SK-N-SH (cell line): ENCODE results near the gene GGTLC2. TPM values are rescaled to one million over a fixed set of nuclear protein-coding genes. Genes with fewer than 3 reads are reported as not detected.

ENCODE experiments used
- CTCF ChIA-PET: fragments of 300-600, 350-600 bp; formaldehyde crosslinking; extraction: SDS; loops from one replicate; lab custom pipeline; 2021; lab: Yijun Ruan, JAX
- POLR2A ChIA-PET: fragments of 350-600 bp; sonication (Branson Sonifier 250); formaldehyde crosslinking; extraction: SDS; loops from one replicate; lab custom pipeline; 2020; ENCODE audit warnings: antibody characterized with exemption, inconsistent platforms; lab: Yijun Ruan, JAX
- DNase-seq: peaks from one replicate; pipeline ENCODE4 v3.0.0; 2012
- H2AFZ ChIP-seq: fragments of 200-600 bp; sonication (generic); 2 replicates; pipeline ENCODE4 v1.8.1; 2016; ENCODE audit warnings: antibody characterized with exemption, mild to moderate bottlenecking, low read depth
- H3F3A ChIP-seq: fragments of 200-600 bp; sonication (generic); replicated peaks from 2 replicates; pipeline ENCODE3; 2016; ENCODE audit warnings: antibody characterized with exemption, mild to moderate bottlenecking; ENCODE audit not compliant: insufficient read depth
- H3K27ac ChIP-seq, 2 experiments: fragments of 200-500 bp in 1 of 2; fragments of 200-600 bp in 1 of 2; sonication (Bioruptor generic) in 1 of 2; sonication (generic), shearing (Covaris generic) in 1 of 2; 2 replicates each; pipeline versions ENCODE4 v1.5.1 to v1.6.1; 2014 to 2016; ENCODE audit warnings: low read depth in 2 of 2, inconsistent platforms in 1 of 2, low read length in 1 of 2, mild to moderate bottlenecking in 1 of 2, mixed read lengths in 1 of 2
- H3K27me3 ChIP-seq: fragments of 200-600 bp; sonication (generic), shearing (Covaris generic); 2 replicates; pipeline ENCODE4 v1.6.1; 2016; ENCODE audit warnings: mixed run types; ENCODE audit not compliant: insufficient read depth
- H3K36me3 ChIP-seq, 2 experiments: fragments of 200-500 bp in 1 of 2; fragments of 200-600 bp in 1 of 2; sonication (Bioruptor generic) in 1 of 2; sonication (generic) in 1 of 2; replicated peaks in 1 of 2; 2 replicates each; pipeline versions ENCODE3 to v1.5.1; 2014 to 2016; ENCODE audit warnings: low read length in 1 of 2, mild to moderate bottlenecking in 1 of 2; ENCODE audit not compliant: insufficient read depth in 2 of 2, control insufficient read depth in 1 of 2
- H3K4me1 ChIP-seq, 2 experiments: fragments of 200-500 bp in 1 of 2; fragments of 200-600 bp in 1 of 2; sonication (Bioruptor generic) in 1 of 2; sonication (generic), shearing (Covaris generic) in 1 of 2; 2 replicates each; pipeline versions ENCODE4 v1.5.1 to v1.6.1; 2014 to 2016; ENCODE audit warnings: low read depth in 1 of 2, low read length in 1 of 2, mixed run types in 1 of 2; ENCODE audit not compliant: insufficient read depth in 2 of 2, control insufficient read depth in 1 of 2
- H3K4me2 ChIP-seq: fragments of 200-600 bp; sonication (generic), shearing (Covaris generic); 2 replicates; pipeline ENCODE4 v1.6.1; 2017; ENCODE audit warnings: mixed run types
- H3K4me3 ChIP-seq, 2 experiments: fragments of 200-500 bp in 1 of 2; fragments of 200-600 bp in 1 of 2; sonication (Bioruptor generic) in 1 of 2; sonication (generic), shearing (Covaris generic) in 1 of 2; 2 replicates each; pipeline versions ENCODE4 v1.5.1 to v1.8.1; 2014 to 2016; ENCODE audit warnings: low read depth in 2 of 2, inconsistent platforms in 1 of 2, low read length in 1 of 2, mild to moderate bottlenecking in 1 of 2, mixed read lengths in 1 of 2, moderate library complexity in 1 of 2
- H3K79me2 ChIP-seq: fragments of 200-600 bp; sonication (generic); 2 replicates; pipeline ENCODE4 v1.8.1; 2017; ENCODE audit warnings: mild to moderate bottlenecking; ENCODE audit not compliant: insufficient read depth
- H3K9ac ChIP-seq: fragments of 200-600 bp; sonication (generic); 2 replicates; pipeline ENCODE4 v1.6.1; 2017; ENCODE audit warnings: mixed run types
- H3K9me2 ChIP-seq: fragments of 200-600 bp; sonication (generic); 2 replicates; pipeline ENCODE4 v1.6.1; 2017; ENCODE audit warnings: mixed run types
- H3K9me3 ChIP-seq: fragments of 200-600 bp; sonication (generic); 2 replicates; pipeline ENCODE4 v1.6.1; 2017; ENCODE audit warnings: mixed run types, mild to moderate bottlenecking, moderate library complexity
- H4K20me1 ChIP-seq: fragments of 200-600 bp; sonication (generic); 2 replicates; pipeline ENCODE4 v1.6.1; 2017; ENCODE audit warnings: mild to moderate bottlenecking, mixed run types; ENCODE audit not compliant: insufficient read depth
- FOXM1 ChIP-seq: IDR thresholded peaks from 2 replicates; pipeline ENCODE4 v1.4.0; 2012; ENCODE audit warnings: low read depth, mild to moderate bottlenecking
- MEF2A ChIP-seq: IDR thresholded peaks from 2 replicates; pipeline ENCODE4 v1.4.0; 2012; ENCODE audit warnings: low read depth, borderline replicate concordance
- MXI1 ChIP-seq: IDR thresholded peaks from 2 replicates; pipeline ENCODE4 v1.6.1; 2012; ENCODE audit warnings: mild to moderate bottlenecking, low read depth, low read length, improper control_type of control experiment
- NRF1 ChIP-seq: IDR thresholded peaks from 2 replicates; pipeline ENCODE4 v1.6.1; 2012; ENCODE audit warnings: low read depth, mild to moderate bottlenecking, low read length
- RXRA ChIP-seq: IDR thresholded peaks from 2 replicates; pipeline ENCODE4 v1.4.0; 2012; ENCODE audit warnings: low read depth, mild to moderate bottlenecking, borderline replicate concordance
- SIN3A ChIP-seq: IDR thresholded peaks from 2 replicates; pipeline ENCODE4 v1.6.1; 2012; ENCODE audit warnings: low read depth, mild to moderate bottlenecking, low read length, moderate library complexity, borderline replicate concordance
- SMC3 ChIP-seq: IDR thresholded peaks from 2 replicates; pipeline ENCODE4 v1.6.1; 2012; ENCODE audit warnings: low read depth, low read length, improper control_type of control experiment
- TAF1 ChIP-seq: IDR thresholded peaks from 2 replicates; pipeline ENCODE4 v1.6.1; 2012; ENCODE audit warnings: low read depth, mild to moderate bottlenecking, low read length, moderate library complexity, borderline replicate concordance
- TCF12 ChIP-seq: IDR thresholded peaks from 2 replicates; pipeline ENCODE4 v1.4.0; 2012
- TEAD4 ChIP-seq: IDR thresholded peaks from 2 replicates; pipeline ENCODE4 v1.4.0; 2012; ENCODE audit warnings: mild to moderate bottlenecking, borderline replicate concordance; ENCODE audit not compliant: insufficient read depth
- WGBS: methylation state at CpG from one replicate; pipeline ENCODE4 v1.1.6; 2017; ENCODE audit warnings: low lambda C conversion rate; 5-methylcytosine and 5-hydroxymethylcytosine counted together
- polyA plus RNA-seq, 3 experiments: library from polyadenylated mRNA; depleted of rRNA; stranded (reverse); fragments of >200 nt; gene quantifications; 2 replicates each; pipeline ENCODE4 v1.2.3, GENCODE V29; 2012
- TF ChIP-seq, protein P1 (sequence below): fragments of 150-350 bp; IDR thresholded peaks from 2 replicates; pipeline ENCODE4 v1.6.1; 2017; ENCODE audit warnings: antibody characterized with exemption, low read length, low read depth, borderline replicate concordance
- TF ChIP-seq, protein P2 (sequence below): IDR thresholded peaks from 2 replicates; pipeline ENCODE4; 2012
- TF ChIP-seq, protein P3 (sequence below): IDR thresholded peaks from 2 replicates; pipeline ENCODE4 v1.4.0; 2012; ENCODE audit warnings: low read depth
- TF ChIP-seq, protein P4 (sequence below): IDR thresholded peaks from 2 replicates; pipeline ENCODE4 v1.6.1; 2012; ENCODE audit warnings: mild to moderate bottlenecking, low read depth, low read length, moderate library complexity

Gene GGTLC2
- polyA plus RNA-seq, 1 of the 3 experiments (the other 2 are of a cell fraction) = not detected

DNA sequence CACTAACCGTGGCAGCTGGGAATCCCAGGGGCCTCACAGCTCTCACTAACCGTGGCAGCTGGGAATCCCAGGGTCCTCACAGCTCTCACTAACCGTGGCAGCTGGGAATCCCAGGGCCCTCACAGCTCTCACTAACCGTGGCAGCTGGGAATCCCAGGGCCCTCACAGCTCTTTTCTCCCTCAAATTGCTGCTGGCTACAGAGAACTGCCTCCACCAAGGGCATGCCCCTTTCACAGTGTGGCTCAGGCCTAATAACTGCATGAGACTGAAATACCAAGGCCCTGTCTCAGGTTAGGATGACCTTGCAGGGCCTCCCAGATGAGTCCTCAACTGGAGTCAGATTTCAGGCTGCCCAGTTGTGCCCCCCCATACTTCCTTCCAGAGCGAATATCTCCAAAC lies 35.1 kb upstream of the GGTLC2 start:
- Histone ChIP-seq H3K36me3 (no peaks in the 10 kb centered on the region), H3K79me2 (no peaks in the 10 kb centered on the region), H3K4me2 (no peak overlapping the region), H3K9ac (no peak overlapping the region), H3K9me3 (no peaks in the 10 kb centered on the region), H3K27ac (no peak overlapping the region), H3K27me3 (no peaks in the 10 kb centered on the region; the same call in 1 of the 2 replicates), H3K4me1 (no peaks in the 10 kb centered on the region), H4K20me1 (no peaks in the 10 kb centered on the region), H2AFZ (no peak overlapping the region), H3F3A (no peaks in the 10 kb centered on the region), H3K9me2 (no peaks in the 10 kb centered on the region), H3K4me3 (no peak overlapping the region)
- 47% methylated on average over 5 of the region's 5 CpGs for WGBS
- TF ChIP-seq SIN3A (no peak), MXI1 (no peak), TEAD4 (no peak), SMC3 (no peak), RXRA (no peak)
- TF ChIP-seq, protein P1, sequence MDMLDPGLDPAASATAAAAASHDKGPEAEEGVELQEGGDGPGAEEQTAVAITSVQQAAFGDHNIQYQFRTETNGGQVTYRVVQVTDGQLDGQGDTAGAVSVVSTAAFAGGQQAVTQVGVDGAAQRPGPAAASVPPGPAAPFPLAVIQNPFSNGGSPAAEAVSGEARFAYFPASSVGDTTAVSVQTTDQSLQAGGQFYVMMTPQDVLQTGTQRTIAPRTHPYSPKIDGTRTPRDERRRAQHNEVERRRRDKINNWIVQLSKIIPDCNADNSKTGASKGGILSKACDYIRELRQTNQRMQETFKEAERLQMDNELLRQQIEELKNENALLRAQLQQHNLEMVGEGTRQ = no peak
- ChIA-PET CTCF (no interaction called here), POLR2A (no interaction called here)
- no peak for DNase-seq

DNA sequence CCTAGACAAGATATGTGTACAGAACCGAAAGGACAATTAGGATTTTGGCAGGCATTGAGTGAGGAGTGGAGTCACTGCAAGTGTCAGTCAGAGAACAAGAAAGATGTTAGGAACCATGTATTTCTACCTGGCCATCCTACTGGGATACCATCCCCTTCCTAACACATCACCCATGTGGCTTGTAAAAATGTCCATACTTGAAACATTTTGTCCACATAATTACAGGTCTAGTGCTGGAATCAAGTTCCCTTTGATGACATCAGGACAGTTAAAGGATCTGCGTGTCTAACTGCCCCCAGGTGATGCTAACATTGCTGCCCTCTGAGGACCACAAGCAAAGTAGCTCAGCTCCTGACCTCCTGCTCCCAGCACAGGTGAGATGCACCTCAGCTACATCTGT lies 31.9 kb upstream of the GGTLC2 start:
- H3K4me2 ChIP-seq = no peak overlapping the region
- ChIA-PET CTCF (interaction anchor here (0.8 kb wide), 1 partner anchor 17 kb away, joined by 3 read pairs; no protein-coding TSS in a partner anchor), POLR2A (no interaction called here)
- no peaks in the 10 kb centered on the region for H3K27me3 ChIP-seq
- no peaks in the 10 kb centered on the region for H3K4me1 ChIP-seq
- no peak for DNase-seq
- no peaks in the 10 kb centered on the region for H3K9me2 ChIP-seq
- no peaks in the 10 kb centered on the region for H3F3A ChIP-seq
- no peak overlapping the region for H3K9ac ChIP-seq
- no peak overlapping the region for H3K4me3 ChIP-seq
- H3K36me3 ChIP-seq = no peaks in the 10 kb centered on the region
- no peaks in the 10 kb centered on the region for H4K20me1 ChIP-seq
- WGBS = 9% methylated on average over 2 of the region's 2 CpGs
- no peaks in the 10 kb centered on the region for H3K9me3 ChIP-seq
- TF ChIP-seq, protein P2, sequence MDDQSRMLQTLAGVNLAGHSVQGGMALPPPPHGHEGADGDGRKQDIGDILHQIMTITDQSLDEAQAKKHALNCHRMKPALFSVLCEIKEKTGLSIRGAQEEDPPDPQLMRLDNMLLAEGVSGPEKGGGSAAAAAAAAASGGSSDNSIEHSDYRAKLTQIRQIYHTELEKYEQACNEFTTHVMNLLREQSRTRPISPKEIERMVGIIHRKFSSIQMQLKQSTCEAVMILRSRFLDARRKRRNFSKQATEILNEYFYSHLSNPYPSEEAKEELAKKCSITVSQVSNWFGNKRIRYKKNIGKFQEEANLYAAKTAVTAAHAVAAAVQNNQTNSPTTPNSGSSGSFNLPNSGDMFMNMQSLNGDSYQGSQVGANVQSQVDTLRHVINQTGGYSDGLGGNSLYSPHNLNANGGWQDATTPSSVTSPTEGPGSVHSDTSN = no peak
- no peak for TF ChIP-seq TCF12
- TF ChIP-seq MEF2A = no peak
- TF ChIP-seq, protein P3, sequence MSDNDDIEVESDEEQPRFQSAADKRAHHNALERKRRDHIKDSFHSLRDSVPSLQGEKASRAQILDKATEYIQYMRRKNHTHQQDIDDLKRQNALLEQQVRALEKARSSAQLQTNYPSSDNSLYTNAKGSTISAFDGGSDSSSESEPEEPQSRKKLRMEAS = no peak
- no peak for TF ChIP-seq TAF1
- TF ChIP-seq, protein P4, sequence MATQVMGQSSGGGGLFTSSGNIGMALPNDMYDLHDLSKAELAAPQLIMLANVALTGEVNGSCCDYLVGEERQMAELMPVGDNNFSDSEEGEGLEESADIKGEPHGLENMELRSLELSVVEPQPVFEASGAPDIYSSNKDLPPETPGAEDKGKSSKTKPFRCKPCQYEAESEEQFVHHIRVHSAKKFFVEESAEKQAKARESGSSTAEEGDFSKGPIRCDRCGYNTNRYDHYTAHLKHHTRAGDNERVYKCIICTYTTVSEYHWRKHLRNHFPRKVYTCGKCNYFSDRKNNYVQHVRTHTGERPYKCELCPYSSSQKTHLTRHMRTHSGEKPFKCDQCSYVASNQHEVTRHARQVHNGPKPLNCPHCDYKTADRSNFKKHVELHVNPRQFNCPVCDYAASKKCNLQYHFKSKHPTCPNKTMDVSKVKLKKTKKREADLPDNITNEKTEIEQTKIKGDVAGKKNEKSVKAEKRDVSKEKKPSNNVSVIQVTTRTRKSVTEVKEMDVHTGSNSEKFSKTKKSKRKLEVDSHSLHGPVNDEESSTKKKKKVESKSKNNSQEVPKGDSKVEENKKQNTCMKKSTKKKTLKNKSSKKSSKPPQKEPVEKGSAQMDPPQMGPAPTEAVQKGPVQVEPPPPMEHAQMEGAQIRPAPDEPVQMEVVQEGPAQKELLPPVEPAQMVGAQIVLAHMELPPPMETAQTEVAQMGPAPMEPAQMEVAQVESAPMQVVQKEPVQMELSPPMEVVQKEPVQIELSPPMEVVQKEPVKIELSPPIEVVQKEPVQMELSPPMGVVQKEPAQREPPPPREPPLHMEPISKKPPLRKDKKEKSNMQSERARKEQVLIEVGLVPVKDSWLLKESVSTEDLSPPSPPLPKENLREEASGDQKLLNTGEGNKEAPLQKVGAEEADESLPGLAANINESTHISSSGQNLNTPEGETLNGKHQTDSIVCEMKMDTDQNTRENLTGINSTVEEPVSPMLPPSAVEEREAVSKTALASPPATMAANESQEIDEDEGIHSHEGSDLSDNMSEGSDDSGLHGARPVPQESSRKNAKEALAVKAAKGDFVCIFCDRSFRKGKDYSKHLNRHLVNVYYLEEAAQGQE = no peak
- no peak for TF ChIP-seq FOXM1
- no peak for TF ChIP-seq NRF1
- no peak overlapping the region for H3K27ac ChIP-seq
- H2AFZ ChIP-seq = no peak overlapping the region
- H3K79me2 ChIP-seq = no peaks in the 10 kb centered on the region
